SH-SY5Y (cell line): ENCODE data around the gene OR11L1.

Experiments
- GATA2 ChIP-seq: IDR thresholded peaks from 2 replicates; pipeline ENCODE4 v1.6.1; 2011; ENCODE audit warnings: mild to moderate bottlenecking, low read depth, low read length
- GATA3 ChIP-seq: IDR thresholded peaks from 2 replicates; pipeline ENCODE4 v1.6.1; 2011; ENCODE audit warnings: low read depth, mild to moderate bottlenecking, low read length, moderate library complexity

- no peak for TF ChIP-seq GATA2
- TF ChIP-seq GATA3 = no peak
These were observed 44.2 kb downstream of the OR11L1 start for GRCh38 chr1:247797518-247797917.
